ENCODE results near the gene NFIB. TPM values are rescaled to one million over a fixed set of nuclear protein-coding genes. Genes with fewer than 3 reads are reported as not detected.

NFIB gene
- total RNA-seq, 2 experiments from 2014 or later: 13.7 to 25.1 TPM

DNA sequence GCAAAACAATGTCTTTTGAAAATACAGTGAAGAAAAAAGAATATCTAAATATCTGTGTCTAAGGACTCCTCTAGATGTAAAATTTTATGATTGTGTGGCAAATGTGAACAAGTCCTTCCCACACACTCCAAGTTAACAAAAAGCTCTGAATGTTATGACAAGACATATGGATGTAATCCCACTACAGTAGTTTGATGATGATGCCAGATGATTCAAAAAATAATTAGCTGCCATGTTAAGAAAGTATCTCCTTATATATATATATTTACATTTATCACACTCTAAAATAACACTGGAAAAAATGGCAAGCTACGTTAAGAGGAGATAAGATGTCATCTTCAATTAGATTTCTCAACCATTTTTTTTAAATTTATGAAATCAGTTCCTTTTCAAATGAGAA, 178.5 kb downstream of the NFIB start:
- no peak for DNase-seq (ENCODE audit: low spot score)
- H3K4me3 ChIP-seq (ENCODE audit: low read depth, low read length, poor library complexity, severe bottlenecking): no peak overlapping the region
- no peak for TF ChIP-seq EZH2phosphoT487 (IDR thresholded peaks at IDR 0.05; ENCODE audit: borderline replicate concordance, low read depth, low read length)
- H3K4me1 ChIP-seq (ENCODE audit: insufficient read depth, low read length, poor library complexity, severe bottlenecking): peaks cover 10% of the 10 kb centered on the region
- H3K9me3 ChIP-seq (ENCODE audit: low read length): no peaks in the 10 kb centered on the region; the same call in 1 of the 2 replicates
- H3K9me2 ChIP-seq (ENCODE audit: insufficient read depth, low read length): no peaks in the 10 kb centered on the region
- H3K4me2 ChIP-seq (ENCODE audit: low read length): no peak overlapping the region
- CTCF ChIA-PET (ENCODE audit: unreplicated experiment): no interaction called here
- no peaks in the 10 kb centered on the region for H3K79me2 ChIP-seq (ENCODE audit: insufficient read depth, low read depth, low read length)
- peaks cover under 1% of the 10 kb centered on the region for H3K36me3 ChIP-seq (ENCODE audit: insufficient read depth, low read length)
- H2AFZ ChIP-seq (ENCODE audit: low read length): no peak overlapping the region
- no peaks in the 10 kb centered on the region for H4K20me1 ChIP-seq (ENCODE audit: insufficient read depth, low read length)
- intact Hi-C loops (cut with micrococcal nuclease; ENCODE audit: unreplicated experiment): no loop called here
- BruUV-seq (replicated peaks): no TSS peak
- POLR2A ChIA-PET: interaction anchor here (0.7 to 1.3 kb wide), 6 partner anchors 11 to 74 kb away, joined by 3 to 4 read pairs (median 3); no protein-coding TSS in a partner anchor
- no peak overlapping the region for H3K27ac ChIP-seq (ENCODE audit: low read depth, low read length, poor library complexity, severe bottlenecking)

DNA sequence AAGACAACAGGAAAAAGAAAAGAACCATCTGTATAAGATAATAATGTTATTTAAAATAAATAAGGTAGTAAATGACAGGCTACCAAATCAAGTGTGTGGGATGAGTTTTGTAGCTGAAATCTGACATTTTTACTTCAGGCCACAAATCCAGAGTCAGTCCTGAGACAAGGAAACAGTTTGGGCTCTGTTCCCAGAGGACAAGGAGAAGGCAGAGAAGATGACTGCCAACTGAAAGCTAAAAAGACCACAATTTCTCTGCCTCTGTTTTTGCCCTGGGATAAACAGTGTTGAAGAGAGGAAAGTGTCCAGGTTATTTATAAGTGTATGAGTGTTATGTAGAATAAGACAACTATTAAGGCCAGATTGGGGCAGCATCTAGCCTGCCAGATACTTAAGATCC, 180.5 kb downstream of the NFIB start:
- BruUV-seq (replicated peaks): no TSS peak
- no peak for DNase-seq (ENCODE audit: low spot score)
- TF ChIP-seq, protein P1, sequence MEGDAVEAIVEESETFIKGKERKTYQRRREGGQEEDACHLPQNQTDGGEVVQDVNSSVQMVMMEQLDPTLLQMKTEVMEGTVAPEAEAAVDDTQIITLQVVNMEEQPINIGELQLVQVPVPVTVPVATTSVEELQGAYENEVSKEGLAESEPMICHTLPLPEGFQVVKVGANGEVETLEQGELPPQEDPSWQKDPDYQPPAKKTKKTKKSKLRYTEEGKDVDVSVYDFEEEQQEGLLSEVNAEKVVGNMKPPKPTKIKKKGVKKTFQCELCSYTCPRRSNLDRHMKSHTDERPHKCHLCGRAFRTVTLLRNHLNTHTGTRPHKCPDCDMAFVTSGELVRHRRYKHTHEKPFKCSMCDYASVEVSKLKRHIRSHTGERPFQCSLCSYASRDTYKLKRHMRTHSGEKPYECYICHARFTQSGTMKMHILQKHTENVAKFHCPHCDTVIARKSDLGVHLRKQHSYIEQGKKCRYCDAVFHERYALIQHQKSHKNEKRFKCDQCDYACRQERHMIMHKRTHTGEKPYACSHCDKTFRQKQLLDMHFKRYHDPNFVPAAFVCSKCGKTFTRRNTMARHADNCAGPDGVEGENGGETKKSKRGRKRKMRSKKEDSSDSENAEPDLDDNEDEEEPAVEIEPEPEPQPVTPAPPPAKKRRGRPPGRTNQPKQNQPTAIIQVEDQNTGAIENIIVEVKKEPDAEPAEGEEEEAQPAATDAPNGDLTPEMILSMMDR (conservative IDR thresholded peaks at IDR 0.05; ENCODE audit: low read length): no peak
- TF ChIP-seq EZH2phosphoT487 (IDR thresholded peaks at IDR 0.05; ENCODE audit: borderline replicate concordance, low read depth, low read length): no peak
- intact Hi-C loops (cut with micrococcal nuclease; ENCODE audit: unreplicated experiment): no loop called here
- ChIA-PET POLR2A (interaction anchor here (0.8 to 1.4 kb wide), 3 partner anchors 9 to 19 kb away, joined by 3 read pairs; no protein-coding TSS in a partner anchor), CTCF (ENCODE audit: unreplicated experiment) (no interaction called here)
- H3K79me2 ChIP-seq (ENCODE audit: insufficient read depth, low read depth, low read length): no peaks in the 10 kb centered on the region
- H3K4me2 ChIP-seq (ENCODE audit: low read length): no peak overlapping the region
- H3K36me3 ChIP-seq (ENCODE audit: insufficient read depth, low read length): no peaks in the 10 kb centered on the region; the same call in 1 of the 2 replicates
- H3K9me2 ChIP-seq (ENCODE audit: insufficient read depth, low read length): no peaks in the 10 kb centered on the region
- H2AFZ ChIP-seq (ENCODE audit: low read length): no peak overlapping the region
- H3K4me3 ChIP-seq (ENCODE audit: low read depth, low read length, poor library complexity, severe bottlenecking): no peak overlapping the region
- H4K20me1 ChIP-seq (ENCODE audit: insufficient read depth, low read length): no peaks in the 10 kb centered on the region
- no peaks in the 10 kb centered on the region for H3K9me3 ChIP-seq (ENCODE audit: low read length)
- no peak overlapping the region for H3K27ac ChIP-seq (ENCODE audit: low read depth, low read length, poor library complexity, severe bottlenecking)
- no peaks in the 10 kb centered on the region for H3K4me1 ChIP-seq (ENCODE audit: insufficient read depth, low read length, poor library complexity, severe bottlenecking)

DNA sequence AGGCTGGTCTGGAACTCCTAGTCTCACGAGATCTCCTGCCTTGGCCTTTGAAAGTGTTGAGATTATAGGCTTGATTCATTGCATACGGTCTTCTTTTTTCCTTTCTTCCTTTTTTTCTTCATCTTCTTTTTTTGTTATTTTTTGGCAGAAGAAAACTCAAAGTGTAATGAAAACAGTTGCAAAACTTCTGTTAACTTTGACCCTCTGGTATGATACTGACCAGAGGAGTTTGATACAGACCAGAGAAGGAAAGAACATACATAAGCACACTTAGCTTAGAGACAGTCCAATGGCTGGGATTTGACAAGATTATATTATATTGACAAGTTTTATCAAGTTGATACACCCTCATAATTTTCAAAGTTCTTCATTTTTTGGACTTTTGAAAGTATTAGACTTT, 181.2 kb downstream of the NFIB start:
- H3K79me2 ChIP-seq (ENCODE audit: insufficient read depth, low read depth, low read length): no peaks in the 10 kb centered on the region
- H3K9me2 ChIP-seq (ENCODE audit: insufficient read depth, low read length): no peaks in the 10 kb centered on the region
- intact Hi-C loops (cut with micrococcal nuclease; ENCODE audit: unreplicated experiment): no loop called here
- no peak overlapping the region for H3K4me2 ChIP-seq (ENCODE audit: low read length)
- H3K27ac ChIP-seq (ENCODE audit: low read depth, low read length, poor library complexity, severe bottlenecking): no peak overlapping the region
- ChIA-PET CTCF (ENCODE audit: unreplicated experiment) (no interaction called here), POLR2A (interaction anchor here (0.8 to 1.4 kb wide), 3 partner anchors 8 to 17 kb away, joined by 3 read pairs; no protein-coding TSS in a partner anchor)
- H4K20me1 ChIP-seq (ENCODE audit: insufficient read depth, low read length): no peaks in the 10 kb centered on the region
- no peaks in the 10 kb centered on the region; the same call in 1 of the 2 replicates for H3K36me3 ChIP-seq (ENCODE audit: insufficient read depth, low read length)
- no peaks in the 10 kb centered on the region for H3K9me3 ChIP-seq (ENCODE audit: low read length)
- no peaks in the 10 kb centered on the region for H3K4me1 ChIP-seq (ENCODE audit: insufficient read depth, low read length, poor library complexity, severe bottlenecking)
- H2AFZ ChIP-seq (ENCODE audit: low read length): no peak overlapping the region
- no TSS peak for BruUV-seq (replicated peaks)
- DNase-seq (ENCODE audit: low spot score): no peak
- no peak overlapping the region for H3K4me3 ChIP-seq (ENCODE audit: low read depth, low read length, poor library complexity, severe bottlenecking)
- TF ChIP-seq, protein P1 (conservative IDR thresholded peaks at IDR 0.05; ENCODE audit: low read length): no peak
- TF ChIP-seq EZH2phosphoT487 (IDR thresholded peaks at IDR 0.05; ENCODE audit: borderline replicate concordance, low read depth, low read length): no peak
